T-cell (primary cell): Measurements from ENCODE around the gene MDM4. TPM values are rescaled to one million over a fixed set of nuclear protein-coding genes. Genes with fewer than 3 reads are reported as not detected.
A peak's percentile ranks its signal among the peaks of the same experiment; 100 is the strongest.

ENCODE experiments used
- ATAC-seq, 4 experiments: fragments of 200-7000 bp in 3 of 4; fragments of 150-1000 bp in 1 of 4; cut with Tn5 transposase; replicated peaks in 1 of 4; 1 replicate in 3 of 4; 2 replicates in 1 of 4; pipeline ENCODE4 v1.10.0; 2021; ENCODE audit warnings: moderate library complexity in 3 of 4, mild to moderate bottlenecking in 2 of 4, moderate number of reproducible peaks in 1 of 4
- CTCF ChIA-PET, 2 donors: fragments of 300-600 bp; sonication (Branson Sonifier 250); formaldehyde crosslinking; loops; one replicate each; lab custom pipeline; 2022; ENCODE audit warnings: antibody characterized with exemption in 2 of 2; lab: Charles Lee
- POLR2A ChIA-PET, 2 donors: fragments of 300-600 bp; sonication (Branson Sonifier 250); formaldehyde crosslinking; loops; one replicate each; lab custom pipeline; 2022; ENCODE audit warnings: antibody characterized with exemption in 2 of 2; lab: Charles Lee
- DNase-seq, 35 experiments: peaks; one replicate each; pipeline versions ENCODE4 v3.0.0 to v3.0.0-alpha.2; 2013 to 2023
- H3K27ac ChIP-seq: one replicate; pipeline ENCODE4 v1.5.1; 2013; ENCODE audit warnings: low read length
- H3K27me3 ChIP-seq, 2 experiments: replicated peaks in 1 of 2; 1 replicate in 1 of 2; 2 replicates in 1 of 2; pipeline versions ENCODE4 v1.6.1 to v1.7.0; 2013; ENCODE audit warnings: low read length in 1 of 2, mixed read lengths in 1 of 2; ENCODE audit not compliant: control insufficient read depth in 2 of 2, insufficient read depth in 2 of 2; ENCODE audit errors: extremely low read depth in 1 of 2
- H3K36me3 ChIP-seq, 2 donors: 1 replicate in 1 of 2; 2 replicates in 1 of 2; pipeline versions ENCODE4 v1.6.1 to v1.7.0; 2013; ENCODE audit warnings: low read length in 1 of 2; ENCODE audit not compliant: control insufficient read depth in 2 of 2, insufficient read depth in 1 of 2; ENCODE audit errors: extremely low read depth in 1 of 2
- H3K4me1 ChIP-seq, 2 experiments: 1 replicate in 1 of 2; 2 replicates in 1 of 2; pipeline versions ENCODE4 v1.6.1 to v1.7.0; 2013; ENCODE audit warnings: low read length in 2 of 2, mixed read lengths in 1 of 2; ENCODE audit not compliant: insufficient read depth in 2 of 2, control insufficient read depth in 1 of 2; ENCODE audit errors: extremely low read depth in 1 of 2
- H3K4me3 ChIP-seq, 2 donors: 1 replicate in 1 of 2; 2 replicates in 1 of 2; pipeline versions ENCODE4 v1.5.1 to v1.7.0; 2013; ENCODE audit warnings: mild to moderate bottlenecking in 2 of 2, low read length in 1 of 2, moderate library complexity in 1 of 2; ENCODE audit not compliant: control insufficient read depth in 1 of 2; ENCODE audit errors: extremely low read depth in 1 of 2
- H3K9me3 ChIP-seq: 2 replicates; pipeline ENCODE4 v1.7.0; 2013
- H3K27ac Mint-ChIP-seq, 2 donors: one replicate each; pipeline ENCODE4 v1.8.0; 2020 to 2021; ENCODE audit warnings: mild to moderate bottlenecking in 2 of 2, mixed read lengths in 2 of 2
- H3K27me3 Mint-ChIP-seq, 2 donors: one replicate each; pipeline ENCODE4 v1.8.0; 2021 to 2022; ENCODE audit warnings: mixed read lengths in 2 of 2
- H3K36me3 Mint-ChIP-seq: one replicate; pipeline ENCODE4 v1.8.0; 2021; ENCODE audit warnings: mixed read lengths
- H3K4me1 Mint-ChIP-seq, 3 donors: one replicate each; pipeline ENCODE4 v1.8.0; 2020 to 2022; ENCODE audit warnings: mixed read lengths in 3 of 3, mild to moderate bottlenecking in 1 of 3
- H3K4me3 Mint-ChIP-seq, 3 donors: one replicate each; pipeline ENCODE4 v1.8.0; 2020 to 2022; ENCODE audit warnings: mild to moderate bottlenecking in 3 of 3, mixed read lengths in 3 of 3, moderate library complexity in 3 of 3
- H3K9me3 Mint-ChIP-seq, 3 donors: one replicate each; pipeline ENCODE4 v1.8.0; 2020 to 2022; ENCODE audit warnings: mixed read lengths in 3 of 3
- WGBS: methylation state at CpG from one replicate; pipeline ENCODE4 v1.1.5; 2013; ENCODE audit warnings: missing lambda C conversion rate; ENCODE audit not compliant: insufficient coverage; 5-methylcytosine and 5-hydroxymethylcytosine counted together
- total RNA-seq, 35 experiments: library from RNA in 6 of 35; stranded (reverse) in 6 of 35; fragments of 120-200 nt in 1 of 35; gene quantifications; one replicate each; pipeline versions ENCODE4 v1.2.1 to v1.2.4 and lab custom pipeline; 2013 to 2026

The MDM4 gene
- total RNA-seq, 5 donors from 2014 or later (not counting 1 experiment from before 2014, with no cell fraction given) = 168 to 288 (median 183) TPM

DNA sequence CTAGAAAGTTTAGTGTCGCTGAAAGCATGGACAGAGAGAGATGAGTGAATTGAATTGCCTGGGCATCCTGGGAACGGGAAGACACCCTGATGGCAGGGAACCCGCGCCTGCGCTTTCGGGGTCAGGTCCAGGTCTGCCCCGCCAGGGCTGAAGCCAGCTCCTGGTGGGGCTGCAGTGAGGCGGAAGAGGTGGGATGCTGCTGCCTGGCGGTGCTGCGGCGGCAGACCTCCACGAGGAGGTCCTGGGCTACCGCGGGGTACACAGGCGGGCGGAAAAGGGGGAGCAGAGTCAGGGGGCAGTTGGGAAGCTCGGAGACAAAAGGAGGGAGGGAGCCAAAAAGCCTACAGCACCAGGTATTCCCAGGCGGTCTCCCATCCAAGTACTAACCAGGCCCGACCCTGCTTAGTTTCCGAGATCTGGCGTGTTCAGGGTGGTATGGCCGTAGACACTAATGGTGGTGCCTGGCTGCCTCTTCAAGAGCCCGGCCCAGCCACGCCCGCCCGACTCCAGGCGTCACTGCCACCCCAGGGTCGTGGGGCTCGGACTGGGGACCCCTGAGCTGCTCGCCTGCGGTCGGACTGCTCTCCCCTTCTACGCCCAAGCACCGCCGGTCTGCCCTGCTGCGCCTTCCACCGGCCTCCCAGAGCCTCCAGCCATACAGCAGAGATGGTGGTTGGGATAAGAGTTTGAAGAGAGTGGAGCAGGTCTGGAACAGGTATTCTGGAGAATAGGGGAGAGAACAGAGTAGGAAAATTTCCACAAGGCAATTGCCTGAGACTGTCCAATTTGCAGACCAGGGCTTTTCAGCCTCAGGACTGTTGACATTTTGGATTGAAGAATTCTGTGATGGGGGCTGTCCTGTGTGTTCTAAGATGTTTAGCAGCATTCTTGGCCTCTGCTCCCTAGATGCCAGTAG, 46.1 kb downstream of the MDM4 start:
- Histone ChIP-seq H3K27ac (no peak overlapping the region), H3K27me3 (no peaks in the 10 kb centered on the region), H3K4me3 (no peak overlapping the region), H3K4me1 (peaks cover 7 to 41% of the 10 kb centered on the region in 2 experiments), H3K9me3 (no peaks in the 10 kb centered on the region), H3K36me3 (peaks cover 3 to 29% of the 10 kb centered on the region in 2 donors)
- peaks cover 20% of the 10 kb centered on the region for H3K36me3 Mint-ChIP-seq
- CTCF ChIA-PET = interaction anchor here in 1 of 2 donors (0.6 to 0.7 kb wide), 3 partner anchors 35 to 1891 kb away, joined by 3 to 4 read pairs (median 4); no protein-coding TSS in a partner anchor
- H3K4me3 Mint-ChIP-seq = no peak overlapping the region
- ATAC-seq = no peak
- 97% methylated on average over 27 of the region's 37 CpGs for WGBS
- H3K9me3 Mint-ChIP-seq = no peaks in the 10 kb centered on the region
- POLR2A ChIA-PET = interaction anchor here (0.7 kb wide), 2 partner anchors 18 to 342 kb away, joined by 5 read pairs; no protein-coding TSS in a partner anchor
- peak overlapping the region; percentile 24 to 79 for H3K27ac Mint-ChIP-seq
- no peak for DNase-seq
- H3K27me3 Mint-ChIP-seq = no peaks in the 10 kb centered on the region
- peaks cover 57 to 65% (median 64%) of the 10 kb centered on the region in 3 donors for H3K4me1 Mint-ChIP-seq

GRCh38 chr1:204563307-204563706, 47.1 kb downstream of the MDM4 start:
- Histone ChIP-seq H3K36me3 (peaks cover 3 to 37% of the 10 kb centered on the region in 2 donors), H3K27me3 (no peaks in the 10 kb centered on the region), H3K9me3 (no peaks in the 10 kb centered on the region), H3K27ac (peak overlapping the region; percentile 40), H3K4me3 (no peak overlapping the region), H3K4me1 (peaks cover 7 to 41% of the 10 kb centered on the region in 2 experiments)
- POLR2A ChIA-PET = no interaction called here
- CTCF ChIA-PET = interaction anchor here (0.6 to 1.2 kb wide), 6 partner anchors 34 to 1543 kb away, joined by 3 to 4 read pairs (median 3); no protein-coding TSS in a partner anchor
- no peaks in the 10 kb centered on the region for H3K9me3 Mint-ChIP-seq
- peak in 2 of 4 experiments; percentile 21 to 46 for ATAC-seq
- H3K27me3 Mint-ChIP-seq = no peaks in the 10 kb centered on the region
- H3K27ac Mint-ChIP-seq = peak overlapping the region; percentile 79 to 82
- peak in 3 of 35 experiments; percentile 17 to 27 (median 18) for DNase-seq
- peaks cover 53 to 60% (median 59%) of the 10 kb centered on the region in 3 donors for H3K4me1 Mint-ChIP-seq
- H3K36me3 Mint-ChIP-seq = peaks cover 27% of the 10 kb centered on the region
- peak overlapping the region in 1 of 3 donors; percentile 1 for H3K4me3 Mint-ChIP-seq
- WGBS = 42% methylated on average over 4 of the region's 4 CpGs

- H3K36me3 Mint-ChIP-seq = peaks cover 29% of the 10 kb centered on the region
- peak overlapping the region in 1 of 3 donors; percentile 1 for H3K4me3 Mint-ChIP-seq
- H3K4me1 Mint-ChIP-seq = peaks cover 53 to 60% (median 59%) of the 10 kb centered on the region in 3 donors
- H3K4me1 ChIP-seq = peaks cover 7 to 41% of the 10 kb centered on the region in 2 experiments
- H3K27ac ChIP-seq = peak overlapping the region; percentile 40
- H3K4me3 ChIP-seq = no peak overlapping the region
- POLR2A ChIA-PET = interaction anchor here in 1 of 2 donors (0.7 kb wide), 1 partner anchor 42 kb away, joined by 3 read pairs; no protein-coding TSS in a partner anchor
- peaks cover under 1 to 38% of the 10 kb centered on the region in 2 donors for H3K36me3 ChIP-seq
- H3K27me3 ChIP-seq = no peaks in the 10 kb centered on the region
- DNase-seq = no peak
- CTCF ChIA-PET = interaction anchor here (0.6 to 1.2 kb wide), 6 partner anchors 61 to 1543 kb away, joined by 3 to 5 read pairs (median 3); no protein-coding TSS in a partner anchor
- H3K27ac Mint-ChIP-seq = peak overlapping the region; percentile 77 to 82
- H3K27me3 Mint-ChIP-seq = no peaks in the 10 kb centered on the region
- 59% methylated on average over 3 of the region's 3 CpGs for WGBS
- H3K9me3 Mint-ChIP-seq = no peaks in the 10 kb centered on the region
- ATAC-seq = no peak
- H3K9me3 ChIP-seq = no peaks in the 10 kb centered on the region
Measured at GRCh38 chr1:204563780-204564179, 47.6 kb downstream of the MDM4 start.

DNA sequence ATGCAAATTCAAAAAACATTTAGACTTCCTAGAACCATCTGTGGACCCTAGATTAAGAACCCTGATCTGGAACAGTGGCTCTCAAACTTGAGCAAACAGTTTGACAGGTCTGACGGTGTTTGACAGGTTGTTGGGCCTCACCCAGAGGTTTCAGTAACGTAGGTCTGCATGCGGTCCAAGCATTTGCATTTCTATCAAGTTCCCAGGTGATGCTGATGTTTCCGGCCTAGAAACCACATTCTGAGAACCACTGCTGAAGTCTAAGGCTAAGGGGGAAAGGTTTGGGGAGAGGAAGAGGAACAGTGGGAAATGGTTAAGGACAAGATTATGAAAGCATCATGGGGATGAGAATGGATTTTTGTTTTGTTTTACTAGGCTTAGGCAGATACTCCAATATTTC, 48.6 kb downstream of the MDM4 start:
- Mint-ChIP-seq H3K27ac (peak overlapping the region; percentile 58 to 74), H3K27me3 (no peaks in the 10 kb centered on the region), H3K4me3 (peak overlapping the region in 1 of 3 donors; percentile 10), H3K36me3 (peaks cover 35% of the 10 kb centered on the region), H3K9me3 (no peaks in the 10 kb centered on the region), H3K4me1 (peaks cover 53 to 70% (median 57%) of the 10 kb centered on the region in 3 donors)
- H3K4me1 ChIP-seq = peaks cover 7 to 41% of the 10 kb centered on the region in 2 experiments
- 51% methylated on average over 3 of the region's 4 CpGs for WGBS
- ChIA-PET CTCF (interaction anchor here (0.7 to 1.8 kb wide), 9 partner anchors 8 to 240 kb away, joined by 3 to 13 read pairs (median 4); no protein-coding TSS in a partner anchor), POLR2A (interaction anchor here in 1 of 2 donors (0.6 kb wide), 1 partner anchor 26 kb away, joined by 11 read pairs; no protein-coding TSS in a partner anchor)
- H3K9me3 ChIP-seq = no peaks in the 10 kb centered on the region
- peaks cover 0 to 29% of the 10 kb centered on the region in 2 donors for H3K36me3 ChIP-seq
- ATAC-seq (peak in 2 of 4 experiments; percentile 30 to 61), DNase-seq (peak in 10 of 35 experiments; percentile 13 to 54 (median 24))
- H3K27me3 ChIP-seq = no peaks in the 10 kb centered on the region
- no peak overlapping the region for H3K4me3 ChIP-seq
- peak overlapping the region; percentile 11 for H3K27ac ChIP-seq

DNA sequence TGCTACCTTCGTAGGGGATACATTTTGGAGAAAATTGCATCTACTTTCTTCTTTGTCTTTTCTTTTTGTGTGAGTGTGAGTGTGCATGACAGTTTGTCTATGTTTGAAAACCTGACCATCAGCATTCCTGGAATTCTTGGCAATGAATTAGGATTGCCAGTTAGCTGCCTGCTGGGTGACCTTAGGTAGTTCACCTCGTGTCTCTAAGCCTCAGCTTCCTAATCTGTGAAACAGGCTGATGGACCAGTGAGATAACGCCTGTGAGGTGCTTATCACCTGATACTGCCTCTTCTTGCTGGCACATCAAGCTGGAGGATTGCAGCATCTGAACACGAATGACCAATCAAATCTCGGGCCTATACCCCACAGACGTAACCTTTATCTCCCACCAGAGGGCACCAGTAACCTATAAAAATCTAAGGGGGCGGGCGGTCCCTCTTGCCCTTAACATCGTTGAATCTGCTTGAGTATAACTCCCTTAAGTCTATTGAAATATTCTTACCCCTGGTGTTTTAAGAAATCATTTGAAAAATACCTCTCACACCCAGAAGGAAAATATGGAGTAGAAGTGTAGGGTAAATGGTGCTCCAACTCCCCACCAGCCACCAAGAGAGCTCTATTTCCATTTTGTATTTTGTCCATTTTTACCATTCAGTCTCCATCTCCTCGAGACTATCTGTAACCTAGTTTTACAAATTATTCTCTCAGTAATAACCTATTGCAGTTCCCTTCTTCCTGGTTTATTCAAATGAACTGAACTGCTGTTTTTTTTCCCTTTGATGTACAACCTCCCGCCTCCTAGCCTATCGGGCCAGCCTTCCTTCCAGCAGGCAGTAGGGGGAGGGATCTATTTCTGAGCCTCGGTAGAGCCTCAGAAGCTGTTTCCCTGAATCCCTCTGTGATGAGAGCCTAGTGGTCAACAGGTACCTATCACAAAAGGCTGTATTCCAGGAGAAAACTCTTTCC, 49.7 kb downstream of the MDM4 start:
- WGBS = 43% methylated on average over 3 of the region's 13 CpGs
- H3K27me3 Mint-ChIP-seq = no peaks in the 10 kb centered on the region
- POLR2A ChIA-PET = no interaction called here
- Histone ChIP-seq H3K36me3 (peaks cover 4 to 26% of the 10 kb centered on the region in 2 donors), H3K4me3 (no peak overlapping the region), H3K9me3 (no peaks in the 10 kb centered on the region), H3K27ac (peak overlapping the region; percentile 11), H3K4me1 (peaks cover 7 to 41% of the 10 kb centered on the region in 2 experiments), H3K27me3 (no peaks in the 10 kb centered on the region)
- CTCF ChIA-PET = interaction anchor here (0.6 to 2.4 kb wide), 19 partner anchors 8 to 242 kb away, joined by 3 to 33 read pairs (median 3); partner anchors contain the start of gene PIK3C2B (in 1 of the 2)
- no peaks in the 10 kb centered on the region for H3K9me3 Mint-ChIP-seq
- H3K4me3 Mint-ChIP-seq = peak overlapping the region in 1 of 3 donors; percentile 26
- ATAC-seq = peak; percentile 79 to 90 (median 84)
- H3K4me1 Mint-ChIP-seq = peaks cover 49 to 62% (median 52%) of the 10 kb centered on the region in 3 donors
- peak in 34 of 35 experiments; percentile 29 to 81 (median 54) for DNase-seq
- peaks cover 35% of the 10 kb centered on the region for H3K36me3 Mint-ChIP-seq
- H3K27ac Mint-ChIP-seq = peak overlapping the region; percentile 70 to 81
